Activated B cell treated with CpG ODN at 0.5 μM for 24 hours (primary cell): ENCODE data around the gene NR2C1. TPM values are rescaled to one million over a fixed set of nuclear protein-coding genes. Genes with fewer than 3 reads are reported as not detected.

Experiments used
- ATAC-seq: fragments of 200-7000 bp; cut with Tn5 transposase; one replicate; pipeline ENCODE4 v1.10.0; 2021; ENCODE audit warnings: low read depth, mild to moderate bottlenecking, moderate library complexity
- CTCF ChIA-PET: fragments of 350-600 bp; sonication (Branson Sonifier 250); formaldehyde crosslinking; loops from one replicate; lab custom pipeline; 2021; ENCODE audit warnings: antibody characterized with exemption; lab: Charles Lee
- POLR2A ChIA-PET: fragments of 350-600 bp; sonication (Branson Sonifier 250); formaldehyde crosslinking; loops from one replicate; lab custom pipeline; 2021; ENCODE audit warnings: antibody characterized with exemption; lab: Charles Lee
- DNase-seq: peaks from one replicate; pipeline ENCODE4 v3.0.0; 2022
- H3K27ac Mint-ChIP-seq: one replicate; pipeline ENCODE4 v1.8.0; 2020; ENCODE audit warnings: mixed read lengths
- H3K27me3 Mint-ChIP-seq: one replicate; pipeline ENCODE4 v1.8.0; 2021; ENCODE audit warnings: mixed read lengths
- H3K36me3 Mint-ChIP-seq: one replicate; pipeline ENCODE4 v1.8.0; 2021; ENCODE audit warnings: low read depth, mixed read lengths
- H3K4me1 Mint-ChIP-seq: one replicate; pipeline ENCODE4 v1.8.0; 2021; ENCODE audit warnings: mixed read lengths
- H3K4me3 Mint-ChIP-seq: one replicate; pipeline ENCODE4 v1.8.0; 2020; ENCODE audit warnings: mild to moderate bottlenecking, mixed read lengths
- H3K9me3 Mint-ChIP-seq: one replicate; pipeline ENCODE4 v1.8.0; 2020; ENCODE audit warnings: mixed read lengths
- CTCF ChIP-seq: fragments of 200-600 bp; IDR thresholded peaks from one replicate; pipeline ENCODE4 v1.8.0; 2022; ENCODE audit warnings: antibody characterized with exemption, mild to moderate bottlenecking
- intact Hi-C: fragments of 100-400 bp; cut with micrococcal nuclease; formaldehyde crosslinking; loops from one replicate; pipeline ENCODE4 v1.15.1; 2024
- total RNA-seq: library from RNA; stranded (reverse); gene quantifications from 2 replicates; pipeline ENCODE4 v1.2.3, GENCODE V29; 2022

NR2C1 gene
- total RNA-seq, 1 donor from 2014 or later: 30.8 TPM

- TF ChIP-seq CTCF: no peak
- Mint-ChIP-seq H3K4me1 (peaks cover 3% of the 10 kb centered on the region), H3K27me3 (no peaks in the 10 kb centered on the region), H3K36me3 (peaks cover 41% of the 10 kb centered on the region), H3K9me3 (no peaks in the 10 kb centered on the region), H3K27ac (no peak overlapping the region), H3K4me3 (no peak overlapping the region)
- CTCF ChIA-PET: no interaction called here
- ATAC-seq (no peak), DNase-seq (no peak)
- POLR2A ChIA-PET: interaction anchor here (0.6 to 1.6 kb wide), 2 partner anchors 10 to 20 kb away, joined by 6 to 7 read pairs; partner anchors contain the start of gene NDUFA12
- intact Hi-C loops: loop anchor here (5.0 kb wide), 1 partner anchor 106 kb away; no protein-coding TSS in a partner anchor
Observed at GRCh38 chr12:94983321-94983720, 90.1 kb downstream of the NR2C1 start.

GRCh38 chr12:94982456-94982855 lies 91.0 kb downstream of the NR2C1 start:
- Mint-ChIP-seq H3K27me3 (no peaks in the 10 kb centered on the region), H3K9me3 (no peaks in the 10 kb centered on the region), H3K36me3 (peaks cover 39% of the 10 kb centered on the region), H3K4me3 (no peak overlapping the region), H3K4me1 (peaks cover 5% of the 10 kb centered on the region), H3K27ac (no peak overlapping the region)
- CTCF ChIA-PET: no interaction called here
- POLR2A ChIA-PET: interaction anchor here (1.6 kb wide), 1 partner anchor 21 kb away, joined by 6 read pairs; the partner anchor contains the start of gene NDUFA12
- intact Hi-C loops: loop anchor here (5.0 kb wide), 1 partner anchor 105 kb away; no protein-coding TSS in a partner anchor
- TF ChIP-seq CTCF: no peak
- ATAC-seq (no peak), DNase-seq (no peak)

GRCh38 chr12:94980577-94980976 lies 92.8 kb downstream of the NR2C1 start:
- Mint-ChIP-seq H3K4me3 (no peak overlapping the region), H3K9me3 (no peaks in the 10 kb centered on the region), H3K27me3 (no peaks in the 10 kb centered on the region), H3K36me3 (peaks cover 36% of the 10 kb centered on the region), H3K4me1 (peaks cover 5% of the 10 kb centered on the region), H3K27ac (no peak overlapping the region)
- no peak for DNase-seq
- TF ChIP-seq CTCF: no peak
- ATAC-seq: no peak
- POLR2A ChIA-PET: no interaction called here
- CTCF ChIA-PET: interaction anchor here (1.0 to 1.1 kb wide), 2 partner anchors 105 to 162 kb away, joined by 3 to 4 read pairs; no protein-coding TSS in a partner anchor
- intact Hi-C loops: loop anchor here (1.0 to 5.0 kb wide), 3 partner anchors 103 to 269 kb away; no protein-coding TSS in a partner anchor

GRCh38 chr12:94979941-94980340 lies 93.5 kb downstream of the NR2C1 start:
- Mint-ChIP-seq H3K9me3 (no peaks in the 10 kb centered on the region), H3K36me3 (peaks cover 38% of the 10 kb centered on the region), H3K27me3 (no peaks in the 10 kb centered on the region), H3K27ac (no peak overlapping the region), H3K4me1 (peaks cover 5% of the 10 kb centered on the region), H3K4me3 (no peak overlapping the region)
- CTCF ChIA-PET: interaction anchor here (1.0 to 1.1 kb wide), 2 partner anchors 104 to 162 kb away, joined by 3 to 4 read pairs; no protein-coding TSS in a partner anchor
- DNase-seq: no peak
- no peak for TF ChIP-seq CTCF
- intact Hi-C loops: loop anchor here (1.0 to 5.0 kb wide), 3 partner anchors 103 to 269 kb away; no protein-coding TSS in a partner anchor
- no peak for ATAC-seq
- POLR2A ChIA-PET: no interaction called here

GRCh38 chr12:94977766-94978468 lies 95.5 kb downstream of the NR2C1 start:
- H3K27me3 Mint-ChIP-seq: no peaks in the 10 kb centered on the region
- ATAC-seq: no peak
- no peak overlapping the region for H3K4me3 Mint-ChIP-seq
- TF ChIP-seq CTCF: no peak
- intact Hi-C loops: no loop called here
- DNase-seq: no peak
- ChIA-PET CTCF (no interaction called here), POLR2A (no interaction called here)
- H3K4me1 Mint-ChIP-seq: peaks cover 7% of the 10 kb centered on the region
- peaks cover 32% of the 10 kb centered on the region for H3K36me3 Mint-ChIP-seq
- H3K27ac Mint-ChIP-seq: no peak overlapping the region
- no peaks in the 10 kb centered on the region for H3K9me3 Mint-ChIP-seq
